Lower leg skin (tissue), 3 donors: ENCODE results near the gene NFYB.

Experiments used
- CTCF ChIP-seq, 3 donors: fragments of 450-650 bp; IDR thresholded peaks; one replicate each; pipeline ENCODE4 v1.5.1; 2016; ENCODE audit warnings: antibody characterized with exemption in 3 of 3, mild to moderate bottlenecking in 3 of 3, moderate library complexity in 2 of 3
- POLR2A ChIP-seq, 2 donors: fragments of 450-650 bp; IDR thresholded peaks; one replicate each; pipeline ENCODE4 v1.6.1; 2016 to 2017; ENCODE audit warnings: antibody characterized with exemption in 2 of 2, mild to moderate bottlenecking in 1 of 2, moderate library complexity in 1 of 2

- no peak for TF ChIP-seq POLR2A (IDR thresholded peaks at IDR 0.05)
- no peak for TF ChIP-seq CTCF (IDR thresholded peaks at IDR 0.05)
Observed at GRCh38 chr12:104147346-104147745, 9.3 kb upstream of the NFYB start.
